Upper lobe of left lung (tissue), 6 donors: ENCODE results near the gene OXNAD1. TPM values are rescaled to one million over a fixed set of nuclear protein-coding genes. Genes with fewer than 3 reads are reported as not detected.
"Not testable (repeated sequence)": the region's sequence is repeated elsewhere in the genome, so short reads cannot be mapped to it uniquely, and the experiment has no call there.

Source experiments
- ATAC-seq, 2 donors: fragments of 200-7000 bp; cut with Tn5 transposase; one replicate each; pipeline ENCODE4 v1.9.1; 2022; ENCODE audit warnings: mild to moderate bottlenecking in 2 of 2, moderate library complexity in 2 of 2; ENCODE audit not compliant: low FRiP score in 2 of 2
- DNase-seq, 2 donors: peaks; one replicate each; pipeline ENCODE4 v3.0.0-alpha.2; 2019 to 2020
- H3K27ac ChIP-seq, 4 donors: fragments of 200-600 bp; sonication (generic); one replicate each; pipeline ENCODE4 v1.5.1; 2016 to 2019
- H3K27me3 ChIP-seq, 4 donors: fragments of 200-600 bp; sonication (generic); one replicate each; pipeline ENCODE4 v1.5.1; 2017 to 2019
- H3K36me3 ChIP-seq, 4 donors: fragments of 200-600 bp; sonication (generic); one replicate each; pipeline ENCODE4 v1.5.1; 2016 to 2019
- H3K4me1 ChIP-seq, 4 donors: fragments of 200-600 bp; sonication (generic); one replicate each; pipeline ENCODE4 v1.5.1; 2018 to 2019
- H3K4me3 ChIP-seq, 4 donors: fragments of 200-600 bp; sonication (generic); one replicate each; pipeline ENCODE4 v1.5.1; 2017 to 2019; ENCODE audit warnings: mild to moderate bottlenecking in 2 of 4, moderate library complexity in 1 of 4
- H3K9me3 ChIP-seq, 4 donors: fragments of 200-600 bp; sonication (generic); one replicate each; pipeline ENCODE4 v1.5.1; 2018 to 2019
- CTCF ChIP-seq, 6 experiments: fragments of 450-650 bp in 4 of 6; fragments of 200-600 bp in 2 of 6; sonication (generic) in 2 of 6; IDR thresholded peaks; one replicate each; pipeline ENCODE4 v1.5.1; 2016 to 2019; ENCODE audit warnings: antibody characterized with exemption in 6 of 6
- EP300 ChIP-seq, 4 donors: sonication (generic); formaldehyde crosslinking; IDR thresholded peaks; one replicate each; pipeline ENCODE4 v1.5.1; 2017; ENCODE audit warnings: antibody characterized with exemption in 4 of 4, control low read depth in 2 of 4
- POLR2A ChIP-seq, 4 donors: fragments of 450-650 bp; IDR thresholded peaks; one replicate each; pipeline ENCODE4 v1.5.1; 2016 to 2017; ENCODE audit warnings: antibody characterized with exemption in 4 of 4, mild to moderate bottlenecking in 2 of 4
- POLR2AphosphoS5 ChIP-seq, 2 donors: sonication (generic); formaldehyde crosslinking; IDR thresholded peaks; one replicate each; pipeline ENCODE4 v1.5.1; 2017; ENCODE audit warnings: antibody characterized with exemption in 2 of 2
- WGBS, 2 donors: methylation state at CpG; one replicate each; pipeline ENCODE4 v1.1.5; 2017 to 2018; 5-methylcytosine and 5-hydroxymethylcytosine counted together
- total RNA-seq, 6 donors: library from RNA; depleted of rRNA in 4 of 6; stranded (reverse); fragments of >200 nt in 4 of 6; gene quantifications; one replicate each; pipeline versions ENCODE4 v1.1.0 to v1.2.1, GENCODE V29; 2016 to 2021
- donor health status: DM: no; HTN: no; CAD: no; lungs with moderate emphysema.
- donor health status: DM: no; HTN: yes; CAD: no; lungs with severe emphysema.

OXNAD1 gene
- total RNA-seq, 6 donors from 2014 or later, result 7.2 to 20.9 (median 11.0) TPM

GRCh38 chr3:16308727-16309126, 43.7 kb downstream of the OXNAD1 start:
- Histone ChIP-seq H3K9me3 (no peaks in the 10 kb centered on the region), H3K4me1 (peaks cover 0 to 13% (median 5%) of the 10 kb centered on the region in 4 donors), H3K4me3 (no peak overlapping the region), H3K27me3 (no peaks in the 10 kb centered on the region), H3K27ac (no peak overlapping the region), H3K36me3 (peaks cover 0 to 18% (median 0%) of the 10 kb centered on the region in 4 donors)
- ATAC-seq (no peak), DNase-seq (no peak)
- TF ChIP-seq EP300 (IDR thresholded peaks at IDR 0.05) (no peak), POLR2A (IDR thresholded peaks at IDR 0.05) (no peak), CTCF (IDR thresholded peaks at IDR 0.05) (no peak), POLR2AphosphoS5 (IDR thresholded peaks at IDR 0.05) (no peak)
- 91 to 100% methylated on average over 1 of the region's 1 CpG for WGBS, 2 donors

DNA sequence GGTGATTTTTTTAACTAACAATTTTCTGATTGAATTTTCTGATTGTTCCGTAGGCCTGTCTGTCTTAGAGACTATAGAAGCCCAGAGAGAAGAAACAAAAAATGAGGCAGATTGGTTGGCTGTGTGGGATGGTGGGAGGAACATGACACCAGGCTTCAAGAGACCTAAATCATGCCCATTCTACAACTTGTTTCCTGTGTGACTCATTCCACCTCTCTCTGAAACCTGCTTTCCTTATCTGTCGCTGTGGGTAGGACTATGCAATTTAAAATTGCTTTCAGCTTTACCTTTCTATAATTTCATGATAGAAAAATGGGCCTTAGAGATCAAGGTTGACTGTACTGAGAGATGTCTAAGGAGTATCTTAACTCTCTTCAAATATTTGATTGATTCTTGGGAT, 44.5 kb downstream of the OXNAD1 start:
- ATAC-seq (no peak), DNase-seq (no peak)
- H3K4me1 ChIP-seq, result peaks cover 0 to 13% (median 2%) of the 10 kb centered on the region in 4 donors
- WGBS, 2 donors, result 64 to 69% methylated on average over 1 to 2 of the region's 2 CpGs
- no peaks in the 10 kb centered on the region for H3K27me3 ChIP-seq
- no peak overlapping the region for H3K27ac ChIP-seq
- no peak for TF ChIP-seq CTCF (IDR thresholded peaks at IDR 0.05)
- TF ChIP-seq EP300 (IDR thresholded peaks at IDR 0.05), result no peak
- no peak for TF ChIP-seq POLR2AphosphoS5 (IDR thresholded peaks at IDR 0.05)
- no peak for TF ChIP-seq POLR2A (IDR thresholded peaks at IDR 0.05)
- H3K36me3 ChIP-seq, result peaks cover 0 to 26% (median 0%) of the 10 kb centered on the region in 4 donors
- no peaks in the 10 kb centered on the region for H3K9me3 ChIP-seq
- H3K4me3 ChIP-seq, result no peak overlapping the region

GRCh38 chr3:16310486-16310885, 45.5 kb downstream of the OXNAD1 start:
- Histone ChIP-seq H3K36me3 (peaks cover 0 to 36% (median 1%) of the 10 kb centered on the region in 4 donors), H3K4me1 (peaks cover 0 to 13% (median 2%) of the 10 kb centered on the region in 4 donors)
- H3K27me3 ChIP-seq, H3K27ac ChIP-seq, DNase-seq, ATAC-seq, H3K9me3 ChIP-seq, H3K4me3 ChIP-seq: not testable (repeated sequence)
- WGBS, 2 donors, result 91 to 98% methylated on average over 7 of the region's 7 CpGs

GRCh38 chr3:16311960-16312451, 47.0 kb downstream of the OXNAD1 start:
- Histone ChIP-seq H3K4me3 (no peak overlapping the region), H3K27me3 (no peaks in the 10 kb centered on the region), H3K9me3 (no peaks in the 10 kb centered on the region), H3K27ac (peak overlapping the region in 2 of 4 donors; percentile 44 to 49), H3K4me1 (peaks cover 0 to 13% (median 2%) of the 10 kb centered on the region in 4 donors), H3K36me3 (peaks cover 2 to 49% (median 4%) of the 10 kb centered on the region in 4 donors)
- WGBS, 2 donors, result 42 to 44% methylated on average over 5 to 6 of the region's 6 CpGs
- TF ChIP-seq POLR2A (IDR thresholded peaks at IDR 0.05) (no peak), POLR2AphosphoS5 (IDR thresholded peaks at IDR 0.05) (peak in 1 of 2 donors; percentile 4)
- DNase-seq (no peak), ATAC-seq (peak; percentile 42 to 65)

DNA sequence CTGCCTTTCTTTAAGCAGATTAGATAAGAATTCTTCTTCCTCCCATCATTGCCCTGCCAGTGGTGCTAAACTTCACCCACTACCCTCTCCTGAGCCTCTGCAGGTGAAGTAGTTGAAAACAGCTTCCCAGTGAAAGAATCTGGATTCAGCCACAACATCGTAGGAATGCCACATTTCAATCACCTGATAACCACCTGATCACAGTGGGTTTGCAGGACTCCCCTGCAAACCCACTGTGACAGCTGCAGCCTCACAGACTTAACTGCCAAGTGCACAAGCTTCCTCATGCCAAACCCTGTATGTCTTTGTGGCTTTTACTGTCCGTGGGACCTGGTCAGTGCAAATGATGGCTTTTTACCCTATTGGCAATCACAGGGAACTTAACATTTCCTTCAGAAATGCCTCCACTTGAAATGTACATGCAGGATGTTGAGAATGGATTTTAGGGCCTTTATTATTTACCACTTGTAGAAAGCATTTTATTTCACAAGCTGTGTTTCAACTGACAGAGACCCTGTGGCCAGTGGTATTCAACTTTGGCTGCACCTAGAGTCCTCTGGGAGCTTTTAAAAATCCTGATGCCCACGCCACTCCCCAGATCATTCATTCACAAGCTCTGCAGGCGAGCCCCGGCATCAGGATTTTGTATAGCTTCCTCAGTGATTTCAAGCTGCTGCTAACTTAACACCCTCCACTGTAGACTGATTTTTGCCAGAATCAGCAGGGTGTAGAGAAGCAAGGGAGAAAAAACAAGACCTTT, 49.1 kb downstream of the OXNAD1 start:
- Histone ChIP-seq H3K4me3 (no peak overlapping the region), H3K4me1 (peaks cover 0 to 21% (median 8%) of the 10 kb centered on the region in 4 donors), H3K27ac (no peak overlapping the region), H3K27me3 (no peaks in the 10 kb centered on the region), H3K36me3 (peaks cover 4 to 59% (median 5%) of the 10 kb centered on the region in 4 donors), H3K9me3 (no peaks in the 10 kb centered on the region)
- no peak for ATAC-seq
- 84 to 87% methylated on average over 5 of the region's 5 CpGs for WGBS, 2 donors
- TF ChIP-seq POLR2AphosphoS5 (IDR thresholded peaks at IDR 0.05) (no peak), EP300 (IDR thresholded peaks at IDR 0.05) (no peak), CTCF (IDR thresholded peaks at IDR 0.05) (no peak), POLR2A (IDR thresholded peaks at IDR 0.05) (no peak)
- no peak for DNase-seq
